NOMO-1 treated with DMSO at 0.1 percent for 48 hours (cell line): ENCODE measurements around the gene TSC22D3.

ENCODE experiments used
- DNase-seq: peaks from one replicate; lab custom pipeline; 2025; ENCODE audit not compliant: unreplicated experiment; lab: John Stamatoyannopoulos, UW

The TSC22D3 gene

GRCh38 chrX:107730991-107731766 lies 44.4 kb downstream of the TSC22D3 start:
- DNase-seq = no peak

DNA sequence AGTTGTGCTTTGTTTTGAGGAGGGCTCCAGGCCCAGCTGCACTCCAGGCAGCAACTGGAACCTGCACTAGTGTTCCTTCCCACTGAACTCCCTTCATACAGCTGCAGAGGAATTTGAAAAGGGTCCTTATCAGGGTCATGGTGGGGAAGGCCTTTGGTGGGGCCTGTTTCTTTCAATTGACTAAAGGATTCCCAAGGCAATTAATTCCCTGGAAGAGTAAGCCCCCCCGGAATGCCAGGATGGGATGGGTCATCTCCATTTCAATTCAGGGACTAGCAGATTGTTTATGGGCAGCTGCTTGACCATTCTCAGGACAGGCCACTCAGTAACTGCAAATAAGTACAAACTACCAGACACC lies 45.3 kb downstream of the TSC22D3 start:
- DNase-seq = no peak

GRCh38 chrX:107729558-107730297 lies 45.9 kb downstream of the TSC22D3 start:
- no peak for DNase-seq

GRCh38 chrX:107728371-107729099 lies 47.1 kb downstream of the TSC22D3 start:
- DNase-seq = no peak

GRCh38 chrX:107726816-107727534 lies 48.6 kb downstream of the TSC22D3 start:
- DNase-seq = no peak

- no peak for DNase-seq
These were observed 49.6 kb downstream of the TSC22D3 start for GRCh38 chrX:107725761-107726555.

DNA sequence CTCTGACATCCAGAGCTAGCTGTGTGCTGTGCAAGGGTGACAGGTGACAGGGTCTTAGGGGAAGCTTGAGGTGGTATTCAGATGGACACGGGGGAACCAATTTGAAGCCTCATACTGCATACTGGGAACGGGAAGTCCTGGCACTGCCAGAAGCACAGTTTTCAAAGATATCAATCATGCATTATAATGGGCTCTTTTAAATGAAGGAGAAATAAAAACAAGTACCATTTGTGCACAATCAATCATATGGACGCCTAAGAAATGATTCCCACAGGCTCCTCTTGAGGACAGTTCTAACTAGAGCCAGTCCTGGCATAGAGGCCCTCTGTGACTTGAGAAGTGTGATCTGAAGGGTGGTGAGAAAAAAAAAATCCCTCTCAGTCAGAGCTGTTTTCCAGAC lies 50.9 kb downstream of the TSC22D3 start:
- DNase-seq = no peak

- DNase-seq = no peak
These were observed 52.1 kb downstream of the TSC22D3 start for GRCh38 chrX:107723511-107723910.

DNA sequence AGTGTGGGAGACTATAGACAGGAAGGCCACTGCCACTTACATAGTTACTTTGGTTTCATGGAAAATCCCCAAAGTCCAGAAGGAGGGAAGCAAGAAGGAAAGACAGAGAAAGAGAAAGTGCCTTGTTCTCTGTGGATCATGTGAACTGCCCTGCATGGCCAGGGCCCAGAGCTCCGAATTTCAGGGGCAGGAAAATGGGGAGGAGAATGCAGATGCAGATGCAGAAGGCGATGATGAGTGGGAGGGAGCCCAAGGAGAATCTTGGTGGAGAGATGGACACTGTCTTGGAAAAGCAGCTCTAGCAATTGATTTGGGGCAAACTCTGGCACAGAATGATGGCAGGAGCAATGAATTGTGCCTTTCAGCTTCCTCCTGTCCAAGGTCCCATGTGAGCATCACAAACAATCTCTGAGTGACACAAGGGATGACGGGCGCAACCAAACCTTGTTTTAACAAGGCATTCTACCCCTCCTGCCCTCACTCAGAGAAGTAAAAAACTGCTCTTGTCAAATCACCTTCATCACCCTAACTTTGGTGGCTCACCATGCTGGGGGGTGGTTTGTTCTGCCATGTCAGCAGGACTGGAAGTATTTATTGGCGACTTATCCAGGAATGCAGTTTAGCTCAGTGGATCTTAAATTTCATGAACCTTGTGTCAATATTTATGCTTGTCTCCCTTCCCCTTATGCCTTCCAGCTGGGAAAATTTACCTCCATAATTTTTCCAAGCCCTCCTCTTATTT lies 53.5 kb downstream of the TSC22D3 start:
- DNase-seq = no peak

- peak; percentile 56 for DNase-seq
These were observed 54.3 kb downstream of the TSC22D3 start for GRCh38 chrX:107721318-107721717.

GRCh38 chrX:107718156-107718621 lies 57.4 kb downstream of the TSC22D3 start:
- DNase-seq = peak; percentile 57

- peak; percentile 77 for DNase-seq
These were observed 58.5 kb downstream of the TSC22D3 start for GRCh38 chrX:107716816-107717700.

DNA sequence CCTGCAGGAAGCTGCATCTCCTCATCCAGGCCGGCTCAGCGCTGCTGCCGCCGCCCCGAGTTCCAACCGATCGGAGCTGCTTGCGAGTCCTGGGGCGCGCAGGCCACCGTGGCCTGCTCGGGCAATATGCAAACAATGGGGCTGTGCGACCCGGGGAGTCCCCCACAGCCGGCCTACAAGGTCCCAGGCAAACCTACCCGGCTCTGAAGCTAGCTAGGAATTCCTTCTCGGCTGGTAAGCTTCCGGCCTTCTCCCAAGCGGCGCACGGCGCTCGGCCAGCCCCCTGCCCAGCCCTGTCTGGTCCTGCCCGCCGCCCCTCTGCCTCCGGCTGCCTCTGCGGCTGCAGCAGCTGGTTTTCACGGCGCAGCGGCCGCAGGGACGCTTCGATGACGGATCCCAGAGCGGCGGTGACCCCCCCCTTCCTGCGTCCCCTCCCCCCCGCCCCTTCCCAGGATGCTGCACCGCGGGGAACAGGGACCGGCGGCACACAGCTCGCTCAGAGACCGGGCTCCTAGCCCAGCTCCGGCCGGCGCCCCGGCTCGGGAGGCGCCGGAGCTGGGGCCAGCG lies 59.4 kb downstream of the TSC22D3 start:
- DNase-seq = no peak

DNA sequence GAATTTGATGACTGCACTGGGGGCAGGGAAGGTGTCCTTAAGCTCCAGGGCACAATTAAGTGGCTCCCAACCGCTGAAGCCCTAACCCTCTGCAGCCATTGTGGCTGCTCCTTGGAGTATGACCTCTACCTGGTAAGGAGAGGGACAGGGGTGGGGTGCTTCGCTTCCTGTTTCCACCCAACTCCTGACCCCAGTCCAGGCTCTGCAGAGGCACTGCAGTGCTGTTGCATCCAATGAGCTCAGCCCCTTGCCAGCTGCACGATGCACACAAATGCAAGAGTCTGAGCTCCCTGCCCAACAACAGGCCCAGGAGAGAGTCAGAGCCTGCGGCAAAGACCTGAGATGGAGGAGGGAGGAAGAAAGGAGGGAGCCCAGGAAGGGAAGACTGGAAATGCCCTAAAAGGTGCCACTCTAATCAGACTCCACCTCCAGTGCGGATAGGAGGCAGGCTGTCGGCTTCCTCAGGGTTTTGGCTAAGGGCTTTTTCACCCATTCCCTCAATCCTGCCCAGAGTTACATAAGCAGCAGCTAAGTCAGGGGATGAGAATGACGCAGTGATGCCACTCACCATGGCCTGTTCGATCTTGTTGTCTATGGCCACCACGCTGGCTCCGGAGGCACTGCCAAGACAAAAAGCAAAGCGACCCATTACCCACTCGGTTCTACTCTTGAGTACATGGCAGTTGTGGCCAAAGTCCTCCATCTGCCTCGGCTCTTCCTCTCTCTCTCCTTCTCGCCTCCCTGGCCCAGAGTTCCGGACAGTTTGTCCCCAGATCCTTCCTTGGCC lies 60.1 kb downstream of the TSC22D3 start:
- no peak for DNase-seq

DNA sequence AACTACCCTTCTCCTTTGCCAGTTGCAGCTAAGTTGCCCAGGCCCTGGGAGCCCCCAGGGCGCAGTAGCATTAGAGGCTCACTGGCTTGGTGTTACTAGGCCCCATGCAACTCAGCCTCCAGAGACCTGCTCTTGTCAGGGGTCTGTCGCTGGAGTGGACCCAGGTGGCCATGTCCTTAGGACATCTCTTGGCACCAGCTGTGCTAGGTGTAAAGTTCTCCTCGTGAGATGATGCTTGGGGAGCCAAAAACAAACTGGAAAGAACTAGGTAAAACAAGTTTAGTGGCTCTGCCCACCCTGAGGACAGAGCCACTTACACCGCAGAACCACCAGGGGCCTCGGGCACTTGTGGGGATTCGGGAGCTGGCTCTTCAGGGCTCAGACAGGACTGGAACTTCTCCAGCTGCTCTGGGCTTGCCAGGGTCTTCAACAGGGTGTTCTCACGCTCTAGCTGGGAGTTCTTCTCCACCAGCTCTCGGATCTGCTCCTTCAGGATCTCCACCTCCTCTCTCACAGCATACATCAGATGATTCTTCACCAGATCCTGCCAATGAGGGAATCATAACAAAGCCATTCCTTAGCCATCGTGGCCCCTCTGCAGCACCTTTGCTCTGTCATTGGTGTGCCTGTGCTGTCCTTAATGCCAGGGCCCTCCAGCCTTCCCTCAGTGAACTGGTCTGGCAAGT lies 61.2 kb downstream of the TSC22D3 start:
- DNase-seq = no peak

- no peak for DNase-seq
These were observed 61.9 kb downstream of the TSC22D3 start for GRCh38 chrX:107713543-107714205.

GRCh38 chrX:107713203-107713542 lies 62.4 kb downstream of the TSC22D3 start:
- DNase-seq = no peak
